Measurements from ENCODE around the gene ZNF791.
"Not testable (repeated sequence)": the region's sequence is repeated elsewhere in the genome, so short reads cannot be mapped to it uniquely, and the experiment has no call there.

Gene ZNF791

DNA sequence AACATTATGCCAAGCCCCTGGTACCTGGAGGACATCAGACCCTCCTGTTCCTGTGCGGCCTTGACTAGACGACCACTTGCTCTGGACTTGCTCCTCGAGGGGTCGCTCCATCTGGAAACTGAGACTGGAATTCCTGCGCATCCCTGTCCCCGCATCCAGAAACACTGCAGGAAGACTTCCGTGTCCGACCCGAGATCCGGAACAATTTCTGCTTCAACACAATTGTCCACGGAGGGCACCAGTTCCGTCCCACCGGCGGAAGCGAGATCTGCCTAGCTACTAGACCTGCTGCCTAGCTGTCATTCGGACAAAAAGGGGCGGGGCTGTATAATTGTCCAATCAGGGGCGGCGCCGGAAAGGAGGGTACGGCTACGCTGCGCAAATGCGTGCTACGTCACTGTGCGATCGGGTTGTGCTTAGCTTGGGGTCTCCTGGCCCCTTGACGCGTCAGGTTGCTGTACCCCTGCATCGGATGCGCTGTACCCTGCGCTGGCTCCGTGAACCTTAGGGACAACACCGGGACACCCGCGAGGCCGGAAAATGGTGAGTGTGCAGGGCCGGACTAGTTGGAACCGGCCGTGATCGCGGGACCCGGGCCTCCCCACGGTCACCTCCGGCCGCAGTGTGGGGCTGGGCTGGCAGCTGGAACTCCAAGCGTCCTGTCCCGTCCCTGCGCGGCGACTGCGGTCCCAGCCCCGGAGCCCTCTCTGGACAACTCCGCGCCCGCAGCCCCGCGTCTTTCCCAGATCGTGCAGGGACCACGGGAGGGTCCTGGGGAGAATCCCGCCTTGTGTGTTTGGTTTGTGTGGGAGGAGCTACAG lies at the start of gene ZNF791, which contains the start of gene ZNF490:
Gene ZNF791, plus strand, starts transcription at position 381 of the 821 bp plus-strand sequence. Its CDS starts 160 bp downstream, at position 541.
Gene ZNF490, minus strand, starts transcription at position 274 of the 821 bp plus-strand sequence. Its CDS starts 133 bp downstream, at position 141.
- DNase-seq, result peak; percentile 97 to 98

DNA sequence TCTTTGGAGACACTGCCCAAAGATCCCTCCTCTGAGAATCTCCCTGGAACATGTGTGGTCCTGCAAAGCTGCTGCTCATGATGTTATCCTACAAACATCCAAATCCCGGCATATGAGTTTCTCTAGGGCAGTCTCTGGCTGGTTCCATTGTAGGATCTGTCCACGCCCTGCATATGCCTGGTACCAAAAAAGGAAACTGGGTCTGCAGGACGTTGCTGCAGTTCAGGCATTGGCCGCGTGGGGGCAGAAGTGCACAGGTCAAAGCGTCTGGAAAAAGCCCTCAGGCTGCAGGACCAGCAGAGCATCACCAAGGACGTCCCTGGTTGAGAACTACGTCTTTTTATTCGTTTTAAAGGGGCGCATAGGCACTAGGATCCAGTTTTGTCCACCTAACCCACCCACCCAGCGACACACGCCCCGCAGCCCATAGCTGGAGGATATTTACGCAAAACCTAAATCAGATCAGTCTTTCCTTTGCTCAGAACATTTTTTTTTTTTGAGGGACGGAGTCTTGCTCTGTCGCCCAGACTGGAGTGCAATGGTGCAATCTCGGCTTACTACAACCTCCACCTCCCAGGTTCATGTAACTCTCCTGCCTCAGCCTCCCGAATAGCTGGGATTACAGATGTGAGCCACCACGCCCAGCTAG lies 46.6 kb upstream of the ZNF791 start:
- DNase-seq, result peak; percentile 86 to 91

DNA sequence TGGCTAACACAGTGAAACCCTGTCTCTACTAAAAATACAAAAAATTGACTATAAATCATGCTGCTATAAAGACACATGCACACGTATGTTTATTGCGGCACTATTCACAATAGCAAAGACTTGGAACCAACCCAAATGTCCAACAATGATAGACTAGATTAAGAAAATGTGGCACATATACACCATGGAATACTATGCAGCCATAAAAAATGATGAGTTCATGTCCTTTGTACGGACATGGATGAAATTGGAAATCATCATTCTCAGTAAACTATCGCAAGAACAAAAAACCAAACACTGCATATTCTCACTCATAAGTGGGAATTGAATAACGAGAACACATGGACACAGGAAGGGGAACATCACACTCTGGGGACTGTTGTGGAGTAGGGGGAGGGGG lies 44.3 kb upstream of the ZNF791 start:
- not testable (repeated sequence) for DNase-seq

DNA sequence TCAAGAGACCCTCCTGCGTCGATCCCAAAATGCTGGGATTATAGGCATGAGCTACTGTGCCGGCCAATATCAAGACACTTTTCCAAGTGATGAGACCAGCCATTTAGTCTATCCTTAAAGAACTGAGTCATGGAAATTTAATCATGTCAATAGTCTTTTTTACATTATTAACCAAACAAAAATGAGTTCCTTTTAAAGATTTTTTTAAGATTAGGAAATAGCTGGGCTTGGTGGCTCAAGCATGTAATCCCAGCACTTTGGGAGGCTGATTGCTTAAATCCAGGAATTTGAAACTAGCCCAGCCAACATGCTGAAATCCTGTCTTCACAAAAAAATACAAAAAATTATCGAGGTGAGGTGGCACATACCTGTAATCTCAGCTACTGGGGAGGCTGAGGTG lies 42.8 kb upstream of the ZNF791 start:
- no peak for DNase-seq

DNA sequence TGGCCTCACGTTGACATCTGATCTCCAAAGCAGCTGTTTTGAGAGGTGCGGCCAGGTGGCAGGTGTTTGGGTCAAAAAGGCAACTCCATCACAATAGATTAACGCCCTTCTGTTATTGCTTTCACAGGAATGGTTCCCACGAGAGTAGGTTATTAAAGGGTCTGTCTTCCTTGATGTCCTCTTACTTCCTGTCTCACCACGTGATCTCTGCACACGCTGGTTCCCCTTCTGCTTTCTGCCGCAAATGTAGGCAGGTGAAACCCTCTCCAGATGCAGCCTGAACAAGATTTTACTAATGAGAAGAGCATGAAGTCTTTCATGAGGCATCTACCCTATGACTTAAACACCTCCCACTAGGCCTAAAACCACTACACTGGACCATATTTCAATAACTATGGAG lies 36.7 kb upstream of the ZNF791 start:
- DNase-seq, result peak in 1 of 2 donors; percentile 38

DNA sequence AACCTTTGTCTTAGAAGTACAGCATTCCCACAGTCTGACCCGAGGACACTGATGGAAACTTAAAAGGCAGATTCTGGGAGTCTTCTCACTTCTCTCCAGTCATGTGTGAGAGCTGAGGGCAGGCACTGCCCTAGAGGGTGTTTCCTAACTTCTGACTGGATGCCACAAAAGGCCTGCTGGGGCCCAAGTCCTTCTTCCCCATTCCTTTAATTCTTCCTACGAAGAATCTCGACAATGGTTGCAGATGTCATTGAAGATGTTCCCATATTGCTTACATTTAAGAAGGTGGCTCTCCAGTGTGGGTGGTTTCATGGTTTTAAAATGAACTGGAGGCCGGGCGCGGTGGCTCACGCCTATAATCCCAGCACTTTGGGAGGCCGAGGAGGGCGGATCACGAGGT lies 32.1 kb upstream of the ZNF791 start:
- no peak for DNase-seq

DNA sequence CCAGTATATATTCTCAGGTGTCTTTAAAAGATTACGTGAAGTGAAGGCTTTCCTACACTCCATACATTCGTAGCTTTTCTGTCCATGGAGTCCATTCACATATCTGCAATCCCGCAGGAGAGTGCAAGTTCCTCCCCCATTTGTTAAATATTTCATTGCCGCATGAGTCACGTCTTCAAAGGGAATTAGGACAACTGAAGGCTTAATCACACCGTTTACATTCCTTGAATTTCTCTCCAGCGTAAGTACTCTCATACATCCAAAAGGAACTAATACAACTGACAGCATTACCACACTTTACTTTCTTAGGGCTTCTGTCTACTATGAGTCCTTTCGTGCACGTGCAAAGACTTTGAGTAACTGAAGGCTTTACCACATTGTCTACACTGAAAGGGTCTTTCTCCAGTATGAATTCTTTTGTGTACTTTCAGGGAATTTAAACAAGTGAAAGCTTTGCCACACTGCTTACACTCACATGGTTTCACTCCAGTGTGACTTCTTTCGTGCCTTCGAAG lies 30.5 kb upstream of the ZNF791 start:
- DNase-seq, result no peak

DNA sequence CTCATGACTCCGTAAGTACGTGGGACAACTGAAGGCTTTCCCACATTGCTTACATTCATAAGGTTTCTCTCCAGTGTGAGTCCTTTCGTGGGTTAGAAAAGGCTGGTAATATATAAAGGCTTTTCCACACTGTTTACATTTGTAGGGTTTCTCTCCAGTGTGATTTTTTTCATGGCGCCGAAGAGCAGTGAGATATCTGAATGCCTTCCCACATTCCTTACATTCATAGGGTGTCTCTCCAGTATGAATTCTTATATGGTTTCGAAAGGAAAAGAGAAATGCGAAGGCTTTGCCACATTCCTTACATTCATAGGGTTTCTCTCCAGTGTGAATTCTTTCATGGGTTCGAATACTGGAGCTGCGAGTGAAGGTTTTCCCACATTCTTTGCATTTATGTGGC lies 29.6 kb upstream of the ZNF791 start:
- no peak for DNase-seq

DNA sequence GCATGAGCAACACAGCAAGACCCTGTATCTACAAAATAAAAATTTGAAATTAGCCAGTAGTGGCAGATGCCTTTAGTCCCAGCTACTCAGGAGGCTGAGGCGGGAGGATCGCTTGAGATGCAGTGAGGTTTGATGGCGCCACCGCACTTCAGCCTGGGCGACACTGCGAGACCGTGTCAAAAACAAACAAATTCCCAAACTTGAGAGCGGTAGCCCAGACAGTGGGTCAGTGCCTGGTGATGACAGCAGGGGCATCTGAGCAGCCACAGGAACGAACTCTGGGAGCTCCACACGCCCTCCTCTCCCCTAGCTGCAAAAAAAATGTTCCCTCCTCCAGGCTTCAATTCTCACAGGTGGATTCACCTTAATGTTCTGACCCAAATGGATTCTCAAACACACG lies 14.2 kb upstream of the ZNF791 start:
- no peak for DNase-seq

DNA sequence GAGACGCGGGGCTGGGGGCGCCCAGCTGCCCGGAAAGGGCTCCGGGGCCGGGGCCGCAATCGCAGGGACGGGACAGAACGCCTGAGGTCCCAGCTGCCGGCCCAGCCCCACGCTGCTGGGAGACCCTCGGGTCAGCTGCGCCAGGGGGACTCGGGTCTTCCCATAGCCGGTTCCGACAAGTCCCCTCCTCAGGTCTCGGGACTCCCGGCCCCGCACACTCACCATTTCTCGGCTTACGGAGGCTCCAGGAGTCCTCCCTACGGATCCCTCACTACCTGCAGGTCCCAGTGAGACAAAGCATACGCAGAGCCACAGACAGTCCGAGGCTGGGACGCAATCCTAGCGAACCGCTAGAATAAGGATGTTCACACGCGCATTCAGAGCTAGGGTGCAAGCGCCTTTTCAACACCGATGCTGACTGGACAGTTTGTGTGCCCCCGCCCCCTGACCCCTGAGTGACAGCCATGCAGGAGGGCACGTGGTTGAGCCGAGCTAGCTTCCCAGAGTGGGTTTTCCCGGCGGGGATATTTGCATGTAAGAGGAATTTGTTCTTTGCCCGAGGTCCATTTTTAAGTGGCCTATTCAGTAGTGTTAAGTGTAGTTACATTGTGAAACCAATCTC lies 13.7 kb upstream of the ZNF791 start:
- no peak for DNase-seq

DNA sequence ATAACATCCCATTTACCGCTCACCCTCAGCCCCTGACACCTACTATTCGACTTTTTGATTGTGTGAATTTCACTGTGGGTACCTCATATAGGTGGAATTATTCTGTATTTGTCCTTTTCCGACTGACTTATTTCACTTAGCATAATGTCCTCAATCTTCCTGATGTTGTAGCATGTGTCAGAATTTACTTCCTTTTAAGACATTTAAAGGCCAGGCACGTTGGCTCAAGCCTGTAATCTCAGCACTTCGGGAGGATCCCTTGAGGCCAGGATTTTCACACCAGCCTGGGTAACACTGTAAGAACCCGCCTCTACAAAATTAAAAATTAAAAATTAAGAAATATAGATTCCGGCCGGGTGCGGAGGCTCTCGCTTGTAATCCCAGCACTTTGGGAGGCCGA lies 13.1 kb upstream of the ZNF791 start:
- DNase-seq, result no peak

DNA sequence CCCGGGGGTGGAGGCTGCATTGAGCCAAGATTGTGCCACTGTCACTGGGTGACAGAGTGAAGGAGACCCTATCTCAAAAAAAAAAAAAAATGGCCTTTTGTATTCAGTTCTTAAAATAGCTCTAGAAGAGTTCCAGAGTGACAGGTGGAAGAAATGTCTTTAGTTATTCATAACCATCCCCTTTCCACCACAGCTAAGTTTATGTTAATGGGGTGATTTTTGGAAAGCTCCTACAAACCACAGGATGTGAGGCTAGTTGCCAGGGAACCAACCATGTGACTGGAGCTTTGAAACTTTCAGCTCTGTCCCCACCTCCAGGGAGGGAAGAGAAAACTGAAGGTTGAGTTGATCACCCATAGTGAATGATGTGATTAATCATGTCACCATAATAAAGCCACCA lies 7.0 kb upstream of the ZNF791 start:
- DNase-seq, result peak; percentile 39 to 75

DNA sequence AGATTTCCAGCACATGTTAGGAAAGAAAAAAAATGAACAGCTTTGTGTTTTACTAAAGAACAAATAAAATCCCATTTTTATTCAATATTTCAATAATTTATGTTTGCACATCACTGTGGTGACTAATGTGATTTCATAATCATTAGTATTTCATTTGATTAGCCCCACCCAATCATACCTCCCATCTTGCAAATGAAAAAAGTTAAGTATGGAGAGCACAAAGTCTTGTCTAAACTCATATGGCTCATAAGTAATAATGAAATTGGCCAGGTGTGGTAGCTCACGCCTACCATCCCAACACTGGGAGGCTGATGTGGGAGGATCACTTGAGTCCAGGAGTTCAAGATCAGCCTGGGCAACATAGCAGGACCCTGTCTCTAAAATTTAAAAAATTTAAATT lies 3.9 kb upstream of the ZNF791 start:
- no peak for DNase-seq

DNA sequence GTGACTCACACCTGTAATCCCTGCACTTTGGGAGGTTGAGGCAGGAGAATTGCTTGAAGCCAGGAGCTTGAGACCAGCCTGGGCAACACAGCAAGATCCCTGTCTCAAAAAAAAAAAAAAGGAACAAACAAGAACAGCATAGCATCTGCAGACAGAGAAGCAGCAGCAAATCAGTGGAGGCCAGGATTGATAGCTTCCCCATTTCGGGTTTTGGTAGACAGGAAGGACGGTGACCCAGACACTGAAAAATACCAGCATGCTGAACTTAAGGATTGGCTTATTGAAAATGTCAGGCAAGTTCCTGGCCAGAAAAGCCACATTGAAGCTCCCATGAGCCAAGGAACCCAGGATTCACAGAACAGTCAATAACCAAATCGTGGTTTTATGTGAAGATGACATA lies 3.1 kb upstream of the ZNF791 start:
- DNase-seq, result no peak

DNA sequence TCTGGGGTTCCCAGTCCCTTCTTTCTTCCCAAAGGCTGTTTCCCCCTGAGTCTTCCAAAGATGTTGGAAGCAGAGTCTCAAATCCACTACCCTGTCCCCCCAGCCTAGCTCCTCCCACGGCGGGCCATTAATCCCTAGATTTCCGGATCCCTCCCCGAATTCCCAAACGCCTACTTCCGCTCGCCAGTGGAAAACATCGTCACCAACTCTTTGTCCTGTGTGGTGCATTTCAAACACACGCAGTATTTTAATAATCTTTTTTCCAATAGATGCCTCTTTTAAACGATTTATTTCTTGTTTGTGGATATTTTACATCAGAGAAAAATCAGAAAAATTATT lies 610 bp downstream of the ZNF791 start:
- DNase-seq, result no peak

DNA sequence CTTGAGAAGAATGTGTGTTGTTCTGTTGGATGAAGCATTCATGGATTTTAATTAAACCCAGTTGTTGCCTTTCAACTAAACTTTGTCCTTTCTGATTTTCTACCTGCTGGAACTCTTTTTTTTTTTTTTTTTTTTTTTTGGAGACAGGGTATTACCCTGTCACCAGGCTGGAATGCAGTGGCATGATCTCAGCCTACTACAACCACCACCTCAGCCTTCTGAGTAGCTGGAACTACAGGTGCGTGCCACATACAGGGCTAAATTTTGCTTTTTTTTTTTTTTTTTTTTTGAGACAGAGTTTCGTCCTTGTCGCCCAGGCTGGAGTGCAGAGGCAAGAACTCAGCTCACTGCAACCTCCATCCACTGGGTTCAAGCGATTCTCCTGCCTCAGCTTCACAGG lies 6.9 kb downstream of the ZNF791 start:
- DNase-seq, result no peak

DNA sequence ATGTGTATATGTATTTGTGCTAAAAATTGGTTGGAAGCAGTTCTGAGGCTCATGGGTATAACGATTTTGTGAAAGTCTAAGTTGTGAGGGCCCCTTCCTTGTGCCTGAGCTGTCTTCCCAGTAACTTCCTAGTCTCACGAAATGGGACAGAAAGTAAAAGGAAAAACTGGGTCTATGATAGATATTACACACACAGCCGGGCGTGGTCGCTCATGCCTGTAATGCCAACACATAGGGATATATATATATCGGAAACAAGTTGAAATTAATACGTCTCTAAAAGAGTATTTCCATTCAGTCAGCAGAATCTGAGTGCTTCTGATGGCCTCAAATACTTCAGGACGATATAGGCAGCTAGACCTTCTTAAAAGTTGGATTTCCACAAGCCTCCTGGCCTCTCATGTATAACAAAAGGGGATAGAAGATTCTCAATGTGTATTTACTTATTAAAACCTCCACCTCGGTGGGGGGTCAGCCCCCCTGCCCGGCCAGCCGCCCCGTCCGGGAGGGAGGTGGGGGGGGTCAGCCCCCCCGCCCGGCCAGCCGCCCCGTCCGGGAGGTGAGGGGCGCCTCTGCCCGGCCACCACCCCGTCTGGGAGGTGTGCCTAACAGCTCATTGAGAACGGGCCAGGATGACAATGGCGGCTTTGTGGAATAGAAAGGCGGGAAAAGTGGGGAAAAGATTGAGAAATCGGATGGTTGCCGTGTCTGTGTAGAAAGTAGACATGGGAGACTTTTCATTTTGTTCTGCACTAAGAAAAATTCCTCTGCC lies 10.7 kb downstream of the ZNF791 start:
- not testable (repeated sequence) for DNase-seq

DNA sequence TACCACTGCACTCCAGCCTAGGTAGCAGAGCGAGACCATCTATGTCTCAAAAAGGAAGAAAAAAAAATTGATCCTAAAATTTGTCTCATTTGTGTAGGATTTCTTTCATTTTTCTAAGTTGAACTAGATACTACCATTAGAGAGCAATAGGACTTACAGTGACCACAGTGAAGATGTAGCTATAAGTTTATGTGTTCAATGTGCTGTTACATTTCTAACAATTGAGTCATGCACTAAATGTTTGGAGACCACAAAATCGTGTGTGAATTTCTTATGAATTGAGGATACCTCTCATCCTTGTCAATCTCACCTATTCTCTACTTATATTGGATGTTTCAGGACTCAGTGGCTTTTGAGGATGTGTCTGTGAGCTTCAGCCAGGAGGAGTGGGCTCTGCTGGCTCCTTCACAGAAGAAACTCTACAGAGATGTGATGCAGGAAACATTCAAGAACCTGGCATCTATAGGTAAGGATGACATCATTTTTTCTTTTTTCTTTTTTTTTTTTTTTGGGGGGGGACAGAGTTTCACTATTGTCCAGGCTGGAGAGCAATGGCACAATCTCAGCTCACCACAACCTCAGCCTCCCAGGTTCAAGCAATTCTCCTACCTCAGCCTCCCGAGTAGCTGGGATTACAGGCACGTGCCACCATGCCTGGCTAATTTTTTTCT lies 12.8 kb downstream of the ZNF791 start:
- DNase-seq, result no peak

DNA sequence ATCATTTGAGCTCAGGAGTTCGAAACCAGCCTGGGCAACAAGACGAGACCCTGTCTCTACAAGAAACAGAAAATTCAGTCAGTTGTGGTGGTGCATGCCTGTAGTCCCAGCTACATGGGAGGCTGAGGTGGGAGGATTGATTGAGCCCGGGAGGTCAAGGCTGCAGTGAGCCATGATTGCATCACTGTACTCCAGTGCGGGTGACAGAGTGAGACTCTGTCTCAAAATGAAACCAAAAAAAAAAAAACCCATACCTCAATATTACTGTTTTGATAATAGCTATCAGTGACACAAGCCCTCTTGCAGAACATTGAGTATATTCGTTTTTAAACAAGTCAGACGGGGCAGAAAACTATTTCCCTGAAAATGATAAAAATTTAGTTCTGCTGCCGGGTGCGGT lies 16.2 kb downstream of the ZNF791 start:
- no peak for DNase-seq

DNA sequence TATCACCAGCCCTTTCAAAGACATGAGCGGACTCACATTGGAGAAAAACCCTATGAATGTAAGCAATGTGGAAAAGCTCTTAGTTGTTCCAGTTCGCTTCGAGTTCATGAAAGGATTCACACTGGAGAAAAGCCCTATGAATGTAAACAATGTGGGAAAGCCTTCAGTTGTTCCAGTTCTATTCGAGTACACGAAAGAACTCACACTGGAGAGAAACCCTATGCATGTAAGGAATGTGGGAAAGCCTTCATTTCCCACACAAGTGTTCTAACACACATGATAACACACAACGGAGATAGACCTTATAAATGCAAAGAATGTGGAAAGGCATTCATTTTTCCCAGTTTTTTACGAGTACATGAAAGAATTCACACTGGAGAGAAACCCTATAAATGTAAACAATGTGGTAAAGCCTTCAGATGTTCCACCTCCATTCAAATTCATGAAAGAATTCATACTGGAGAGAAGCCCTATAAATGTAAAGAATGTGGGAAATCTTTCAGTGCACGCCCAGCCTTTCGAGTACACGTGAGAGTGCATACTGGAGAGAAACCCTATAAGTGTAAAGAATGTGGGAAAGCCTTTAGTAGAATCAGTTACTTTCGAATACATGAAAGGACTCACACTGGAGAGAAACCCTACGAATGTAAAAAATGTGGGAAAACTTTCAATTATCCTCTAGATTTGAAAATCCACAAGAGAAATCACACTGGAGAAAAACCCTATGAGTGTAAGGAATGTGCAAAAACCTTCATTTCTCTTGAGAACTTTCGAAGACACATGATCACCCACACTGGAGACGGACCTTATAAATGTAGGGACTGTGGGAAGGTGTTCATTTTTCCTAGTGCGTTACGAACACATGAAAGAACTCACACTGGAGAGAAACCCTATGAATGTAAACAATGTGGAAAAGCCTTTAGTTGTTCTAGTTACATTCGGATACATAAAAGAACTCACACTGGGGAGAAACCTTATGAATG lies 17.6 kb downstream of the ZNF791 start:
- no peak for DNase-seq

DNA sequence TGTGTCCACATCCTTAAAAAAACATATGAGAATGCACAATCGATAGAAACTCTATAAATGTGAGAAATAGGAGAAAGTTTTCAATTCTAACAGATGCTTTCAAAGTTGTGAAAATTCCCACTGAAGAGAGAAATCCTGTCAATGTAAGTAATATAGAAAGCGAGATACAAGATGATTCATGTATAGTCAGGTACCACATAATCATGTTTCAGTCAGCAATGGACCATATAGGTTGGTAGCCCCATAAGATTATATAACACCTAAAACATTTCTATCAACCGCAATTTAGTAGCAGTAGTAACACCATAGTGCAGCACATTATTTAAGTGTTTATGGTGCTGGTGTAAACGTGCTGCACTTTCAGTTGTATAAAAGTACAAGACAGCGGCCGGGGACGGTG lies 18.5 kb downstream of the ZNF791 start:
- no peak for DNase-seq
